Measurements from ENCODE around the gene CD4.
A peak's percentile ranks its signal among the peaks of the same experiment; 100 is the strongest.
"Not testable (repeated sequence)": the region's sequence is repeated elsewhere in the genome, so short reads cannot be mapped to it uniquely, and the experiment has no call there.

CD4 gene

DNA sequence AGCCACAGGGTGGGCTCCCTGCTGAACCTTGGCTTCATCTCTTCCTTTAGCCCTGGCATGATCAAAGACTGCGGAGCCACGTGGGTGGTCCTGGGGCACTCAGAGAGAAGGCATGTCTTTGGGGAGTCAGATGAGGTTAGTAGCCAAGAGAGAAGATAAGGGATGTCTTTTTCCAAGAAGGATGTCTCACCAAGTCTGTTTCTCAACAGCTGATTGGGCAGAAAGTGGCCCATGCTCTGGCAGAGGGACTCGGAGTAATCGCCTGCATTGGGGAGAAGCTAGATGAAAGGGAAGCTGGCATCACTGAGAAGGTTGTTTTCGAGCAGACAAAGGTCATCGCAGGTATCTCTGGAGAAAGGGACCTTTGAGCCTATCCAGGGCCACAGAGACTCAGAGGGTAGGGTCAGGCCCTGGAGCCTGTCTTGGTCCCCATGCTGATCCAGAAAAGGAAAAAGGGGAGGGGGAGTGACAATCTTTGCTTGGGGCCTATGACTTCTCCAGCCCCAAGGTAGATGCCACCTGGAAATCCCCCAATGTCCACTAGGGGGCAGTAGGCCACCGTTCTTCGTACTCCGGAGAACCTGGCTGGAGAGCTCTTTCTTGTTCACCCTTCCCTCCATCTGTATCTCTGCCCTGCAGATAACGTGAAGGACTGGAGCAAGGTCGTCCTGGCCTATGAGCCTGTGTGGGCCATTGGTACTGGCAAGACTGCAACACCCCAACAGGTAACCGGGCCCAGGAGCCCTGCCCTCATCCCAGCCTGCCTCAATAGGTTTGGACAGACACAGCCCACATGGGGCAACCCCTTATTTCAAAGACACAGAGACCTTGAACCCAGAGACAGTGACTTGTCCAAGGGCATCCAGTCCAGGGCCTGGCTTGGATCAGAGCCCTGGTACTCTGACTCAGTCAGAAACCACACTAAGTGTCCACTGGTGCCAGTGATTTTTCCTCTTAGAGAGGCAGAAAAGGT, 80.0 kb downstream of the CD4 start:
- peak; percentile 98 for DNase-seq

DNA sequence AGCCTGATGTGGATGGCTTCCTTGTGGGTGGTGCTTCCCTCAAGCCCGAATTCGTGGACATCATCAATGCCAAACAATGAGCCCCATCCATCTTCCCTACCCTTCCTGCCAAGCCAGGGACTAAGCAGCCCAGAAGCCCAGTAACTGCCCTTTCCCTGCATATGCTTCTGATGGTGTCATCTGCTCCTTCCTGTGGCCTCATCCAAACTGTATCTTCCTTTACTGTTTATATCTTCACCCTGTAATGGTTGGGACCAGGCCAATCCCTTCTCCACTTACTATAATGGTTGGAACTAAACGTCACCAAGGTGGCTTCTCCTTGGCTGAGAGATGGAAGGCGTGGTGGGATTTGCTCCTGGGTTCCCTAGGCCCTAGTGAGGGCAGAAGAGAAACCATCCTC, 81.0 kb downstream of the CD4 start:
- DNase-seq, result not testable (repeated sequence)

Measured in NCI-H2171 (cell line).